Neuronal stem cell (in vitro differentiated cells): ENCODE data around the gene LXN.

Experiments used
- DNase-seq: peaks from one replicate; pipeline ENCODE4 v3.0.0-alpha.2; 2013; ENCODE audit warnings: low spot score
- H2AFZ ChIP-seq: one replicate; pipeline ENCODE4 v1.6.1; 2013; ENCODE audit warnings: mild to moderate bottlenecking, low read length, inconsistent platforms
- H2AK5ac ChIP-seq: 2 replicates; pipeline ENCODE4 v1.6.1; 2013; ENCODE audit warnings: low read depth, mild to moderate bottlenecking, inconsistent platforms, low read length, moderate library complexity, mixed read lengths
- H2BK120ac ChIP-seq: 2 replicates; pipeline ENCODE4 v1.6.1; 2013; ENCODE audit warnings: low read depth, mild to moderate bottlenecking, inconsistent platforms, low read length, moderate library complexity, mixed read lengths
- H2BK12ac ChIP-seq: one replicate; pipeline ENCODE4 v1.6.1; 2013; ENCODE audit warnings: low read length, inconsistent platforms
- H2BK15ac ChIP-seq: 2 replicates; pipeline ENCODE4 v1.6.1; 2013; ENCODE audit warnings: mild to moderate bottlenecking, low read length, inconsistent platforms, mixed read lengths
- H2BK5ac ChIP-seq: one replicate; pipeline ENCODE4 v1.6.1; 2013; ENCODE audit warnings: inconsistent platforms, mild to moderate bottlenecking, low read length, moderate library complexity
- H3K14ac ChIP-seq: one replicate; pipeline ENCODE4 v1.6.1; 2013; ENCODE audit warnings: low read length, inconsistent platforms
- H3K18ac ChIP-seq: 2 replicates; pipeline ENCODE4 v1.6.1; 2013; ENCODE audit warnings: low read length, inconsistent platforms
- H3K23ac ChIP-seq: 2 replicates; pipeline ENCODE4 v1.6.1; 2013; ENCODE audit warnings: low read depth, mild to moderate bottlenecking, mixed read lengths, low read length, inconsistent platforms; ENCODE audit not compliant: poor library complexity
- H3K27ac ChIP-seq: replicated peaks from 3 replicates; pipeline ENCODE4 v1.5.1; 2013; ENCODE audit warnings: low read length, inconsistent platforms
- H3K27me3 ChIP-seq, 3 experiments: 2 replicates each; pipeline ENCODE4 v1.6.1; 2013; ENCODE audit warnings: low read length in 3 of 3, mild to moderate bottlenecking in 2 of 3, inconsistent platforms in 1 of 3, low read depth in 1 of 3, mixed read lengths in 1 of 3, moderate library complexity in 1 of 3; ENCODE audit not compliant: control insufficient read depth in 3 of 3, insufficient read depth in 3 of 3
- H3K36me3 ChIP-seq, 2 donors: replicated peaks in 1 of 2; 2 replicates each; pipeline ENCODE4 v1.6.1; 2013; ENCODE audit warnings: low read length in 2 of 2; ENCODE audit not compliant: control insufficient read depth in 2 of 2, insufficient read depth in 2 of 2
- H3K4ac ChIP-seq: 2 replicates; pipeline ENCODE4 v1.6.1; 2013; ENCODE audit warnings: inconsistent platforms, mild to moderate bottlenecking, low read length, moderate library complexity
- H3K4me1 ChIP-seq, 2 donors: 1 replicate in 1 of 2; 2 replicates in 1 of 2; pipeline ENCODE4 v1.6.1; 2013; ENCODE audit warnings: low read length in 2 of 2, low read depth in 1 of 2; ENCODE audit not compliant: control insufficient read depth in 2 of 2, insufficient read depth in 1 of 2
- H3K4me2 ChIP-seq: one replicate; pipeline ENCODE4 v1.6.1; 2013; ENCODE audit warnings: mild to moderate bottlenecking, low read length, inconsistent platforms; ENCODE audit not compliant: insufficient read depth, poor library complexity, severe bottlenecking
- H3K4me3 ChIP-seq, 2 donors: 2 replicates each; pipeline ENCODE4 v1.5.1; 2013; ENCODE audit warnings: low read length in 2 of 2, mild to moderate bottlenecking in 2 of 2, inconsistent platforms in 1 of 2, moderate library complexity in 1 of 2
- H3K79me1 ChIP-seq: one replicate; pipeline ENCODE4 v1.6.1; 2013; ENCODE audit warnings: low read depth, mild to moderate bottlenecking, inconsistent platforms, low read length, moderate library complexity
- H3K9ac ChIP-seq: one replicate; pipeline ENCODE4 v1.6.1; 2013; ENCODE audit warnings: mild to moderate bottlenecking, low read depth, low read length, inconsistent platforms; ENCODE audit not compliant: poor library complexity
- H3K9me3 ChIP-seq, 2 donors: replicated peaks in 1 of 2; 2 replicates each; pipeline versions ENCODE3 to v1.6.1; 2013; ENCODE audit warnings: low read length in 2 of 2, mild to moderate bottlenecking in 2 of 2, inconsistent platforms in 1 of 2, low read depth in 1 of 2, mixed read lengths in 1 of 2, moderate library complexity in 1 of 2; ENCODE audit not compliant: control insufficient read depth in 2 of 2, insufficient read depth in 1 of 2
- H4K8ac ChIP-seq: one replicate; pipeline ENCODE4 v1.6.1; 2013; ENCODE audit warnings: low read depth, mild to moderate bottlenecking, inconsistent platforms, low read length, moderate library complexity
- H4K91ac ChIP-seq: one replicate; pipeline ENCODE4 v1.6.1; 2013; ENCODE audit warnings: low read length, low read depth, mild to moderate bottlenecking, inconsistent platforms; ENCODE audit not compliant: poor library complexity
- WGBS, 2 donors: extraction: QIAGEN DNeasy Blood & Tissue Kit; methylation state at CpG; one replicate each; pipeline ENCODE4 v1.1.7; 2013; ENCODE audit warnings: missing lambda C conversion rate in 2 of 2, mixed read lengths in 1 of 2; ENCODE audit not compliant: insufficient read length in 2 of 2, insufficient replicate concordance in 1 of 2; ENCODE audit errors: extremely low coverage in 2 of 2; 5-methylcytosine and 5-hydroxymethylcytosine counted together

Gene LXN

DNA sequence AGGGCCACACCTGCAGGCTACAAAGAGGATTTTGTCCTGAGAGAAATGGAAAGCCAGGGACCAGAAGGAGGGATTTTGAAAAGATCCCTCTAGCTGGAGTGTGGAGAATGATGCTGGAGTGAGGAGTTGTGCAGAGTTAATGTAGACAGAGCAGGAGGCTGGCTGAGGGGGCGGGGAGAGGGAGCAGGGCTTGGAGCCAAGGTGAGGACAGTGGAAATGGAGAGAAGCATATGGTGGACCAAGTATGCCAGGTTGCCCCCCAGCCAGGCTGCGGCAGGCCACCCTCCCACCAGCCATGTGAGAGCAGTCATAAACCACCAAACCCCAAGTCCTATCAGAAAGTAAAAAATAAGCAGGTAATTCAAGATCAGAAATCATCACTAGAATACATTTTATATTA, 45.1 kb upstream of the LXN start:
- no peak overlapping the region for H3K23ac ChIP-seq
- no peak overlapping the region for H3K4me2 ChIP-seq
- no peak overlapping the region for H2AK5ac ChIP-seq
- no peak overlapping the region for H2BK12ac ChIP-seq
- no peak overlapping the region for H3K4me3 ChIP-seq
- H2AFZ ChIP-seq: no peak overlapping the region
- H3K27ac ChIP-seq: no peak overlapping the region
- no peak overlapping the region for H3K9ac ChIP-seq
- H3K14ac ChIP-seq: peak overlapping the region; percentile 14
- no peaks in the 10 kb centered on the region for H3K9me3 ChIP-seq
- H3K79me1 ChIP-seq: no peaks in the 10 kb centered on the region
- H3K4ac ChIP-seq: no peak overlapping the region
- H2BK120ac ChIP-seq: no peak overlapping the region
- H2BK15ac ChIP-seq: no peak overlapping the region
- no peak overlapping the region for H4K8ac ChIP-seq
- peaks cover 2 to 18% of the 10 kb centered on the region in 2 donors for H3K36me3 ChIP-seq
- H2BK5ac ChIP-seq: no peak overlapping the region
- H4K91ac ChIP-seq: no peak overlapping the region
- DNase-seq: no peak
- H3K18ac ChIP-seq: no peak overlapping the region
- H3K27me3 ChIP-seq: peaks cover 0 to 2% (median 0%) of the 10 kb centered on the region in 3 experiments
- H3K4me1 ChIP-seq: peaks cover 0 to 5% of the 10 kb centered on the region in 2 donors
- no CpG with 5 or more reads among the region's 2 CpGs for WGBS, 2 donors

DNA sequence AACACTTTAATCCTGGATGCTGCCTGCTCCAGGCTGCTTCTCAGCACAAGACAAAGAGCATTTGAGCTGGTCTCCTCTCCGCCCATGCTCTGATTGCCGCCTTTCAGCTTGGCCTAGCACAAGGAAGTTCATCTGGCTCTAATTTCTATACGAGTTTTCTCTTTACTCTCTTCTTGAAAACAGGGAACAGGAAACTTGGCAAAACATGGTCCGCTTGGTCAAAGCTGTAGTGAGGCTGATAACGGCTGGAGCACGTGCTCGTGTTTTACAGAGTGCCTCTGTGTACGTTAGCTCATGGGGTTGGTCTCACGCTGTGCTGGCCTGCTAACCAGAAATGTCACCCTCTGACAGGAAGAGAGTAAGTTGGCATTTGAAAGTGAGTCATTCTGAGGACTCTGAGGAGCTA, 40.6 kb upstream of the LXN start:
- Histone ChIP-seq H3K4me3 (no peak overlapping the region), H2AFZ (no peak overlapping the region), H2BK5ac (no peak overlapping the region), H3K4me1 (peaks cover 0 to 5% of the 10 kb centered on the region in 2 donors), H3K27ac (no peak overlapping the region), H4K8ac (peak overlapping the region; percentile 19), H3K79me1 (no peaks in the 10 kb centered on the region), H3K9ac (no peak overlapping the region), H3K27me3 (no peaks in the 10 kb centered on the region), H2BK15ac (no peak overlapping the region), H2BK120ac (no peak overlapping the region), H3K14ac (no peak overlapping the region), H3K9me3 (no peaks in the 10 kb centered on the region), H3K18ac (no peak overlapping the region), H2BK12ac (no peak overlapping the region), H3K36me3 (peaks cover 2 to 38% of the 10 kb centered on the region in 2 donors), H2AK5ac (no peak overlapping the region), H3K4me2 (no peak overlapping the region), H3K4ac (no peak overlapping the region), H3K23ac (no peak overlapping the region), H4K91ac (no peak overlapping the region)
- no peak for DNase-seq
- WGBS, 2 donors: no CpG with 5 or more reads among the region's 9 CpGs

DNA sequence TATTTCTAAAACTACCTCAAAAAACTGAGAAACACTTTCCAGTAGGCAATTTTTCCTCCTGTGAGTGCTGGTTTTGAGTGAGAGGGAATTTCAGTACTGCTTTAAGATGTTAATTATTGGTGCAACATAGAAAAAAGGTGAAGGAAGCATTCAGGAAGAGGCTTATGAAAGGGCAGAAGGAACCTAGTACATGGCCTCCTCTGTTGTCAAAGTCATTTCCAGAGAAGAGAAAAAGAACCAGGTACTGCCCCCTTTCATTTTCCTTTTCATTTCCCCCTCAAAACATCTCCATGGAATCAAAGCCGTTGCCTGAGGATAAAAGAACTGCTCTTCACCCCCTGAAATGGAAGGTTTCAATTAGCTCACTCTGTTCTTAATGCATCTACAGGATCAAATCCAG, 40.0 kb upstream of the LXN start:
- Histone ChIP-seq H3K18ac (no peak overlapping the region), H2BK5ac (no peak overlapping the region), H3K4me1 (peaks cover 0 to 5% of the 10 kb centered on the region in 2 donors), H3K14ac (no peak overlapping the region), H4K91ac (no peak overlapping the region), H3K9ac (no peak overlapping the region), H3K27me3 (no peaks in the 10 kb centered on the region), H4K8ac (no peak overlapping the region), H3K9me3 (no peaks in the 10 kb centered on the region), H2AFZ (no peak overlapping the region), H2AK5ac (no peak overlapping the region), H2BK15ac (no peak overlapping the region), H3K36me3 (peaks cover 2 to 43% of the 10 kb centered on the region in 2 donors), H3K79me1 (no peaks in the 10 kb centered on the region), H3K4ac (no peak overlapping the region), H2BK120ac (no peak overlapping the region), H3K27ac (no peak overlapping the region), H2BK12ac (no peak overlapping the region), H3K23ac (no peak overlapping the region), H3K4me2 (no peak overlapping the region), H3K4me3 (no peak overlapping the region)
- no CpG with 5 or more reads among the region's 1 CpG for WGBS, 2 donors
- no peak for DNase-seq

DNA sequence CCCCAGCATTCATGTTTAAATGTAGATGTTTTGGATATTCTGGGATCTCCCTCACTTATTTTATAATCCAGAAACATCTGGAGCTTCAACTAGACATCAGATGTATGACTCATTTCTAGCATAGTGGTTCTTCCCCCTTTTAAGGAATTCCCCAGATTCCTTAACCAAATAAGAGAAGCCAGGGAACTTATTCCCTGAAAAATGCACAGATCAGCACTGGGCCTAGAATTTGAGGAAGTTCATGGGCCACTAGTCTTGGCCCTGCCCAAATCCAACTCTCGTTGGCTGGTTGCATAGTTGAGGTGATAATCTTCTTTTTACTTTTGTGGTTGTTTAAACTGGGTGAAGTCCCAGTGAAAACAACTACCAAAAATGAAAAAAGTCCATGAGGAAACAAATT, 39.4 kb upstream of the LXN start:
- no peak for DNase-seq
- Histone ChIP-seq H4K8ac (no peak overlapping the region), H3K4ac (no peak overlapping the region), H2AK5ac (no peak overlapping the region), H3K4me1 (peaks cover 0 to 5% of the 10 kb centered on the region in 2 donors), H3K79me1 (no peaks in the 10 kb centered on the region), H3K36me3 (peaks cover 2 to 43% of the 10 kb centered on the region in 2 donors), H2AFZ (no peak overlapping the region), H3K23ac (no peak overlapping the region), H2BK120ac (no peak overlapping the region), H3K4me3 (no peak overlapping the region), H2BK15ac (no peak overlapping the region), H4K91ac (no peak overlapping the region), H3K27ac (no peak overlapping the region), H3K14ac (no peak overlapping the region), H3K4me2 (no peak overlapping the region), H3K9me3 (no peaks in the 10 kb centered on the region), H3K9ac (no peak overlapping the region), H3K27me3 (no peaks in the 10 kb centered on the region), H3K18ac (no peak overlapping the region), H2BK12ac (no peak overlapping the region), H2BK5ac (no peak overlapping the region)
- WGBS, 2 donors: no CpG with 5 or more reads among the region's 1 CpG
